GM12865 (cell line): ENCODE measurements around the gene TTF2.

Experiments used
- DNase-seq: peaks from one replicate; pipeline ENCODE4 v3.0.0; 2010; ENCODE audit warnings: low read depth
- H3K4me3 ChIP-seq: 2 replicates; pipeline ENCODE4 v1.5.1; 2011; ENCODE audit warnings: mild to moderate bottlenecking, low read depth, low read length, control low read depth
- TF ChIP-seq, protein P1 (sequence below): IDR thresholded peaks from 2 replicates; pipeline ENCODE4 v1.5.1; 2011; ENCODE audit warnings: low read length, control low read depth, low read depth, inconsistent platforms; ENCODE audit not compliant: insufficient read depth; ENCODE audit errors: missing control alignments

TTF2 gene

DNA sequence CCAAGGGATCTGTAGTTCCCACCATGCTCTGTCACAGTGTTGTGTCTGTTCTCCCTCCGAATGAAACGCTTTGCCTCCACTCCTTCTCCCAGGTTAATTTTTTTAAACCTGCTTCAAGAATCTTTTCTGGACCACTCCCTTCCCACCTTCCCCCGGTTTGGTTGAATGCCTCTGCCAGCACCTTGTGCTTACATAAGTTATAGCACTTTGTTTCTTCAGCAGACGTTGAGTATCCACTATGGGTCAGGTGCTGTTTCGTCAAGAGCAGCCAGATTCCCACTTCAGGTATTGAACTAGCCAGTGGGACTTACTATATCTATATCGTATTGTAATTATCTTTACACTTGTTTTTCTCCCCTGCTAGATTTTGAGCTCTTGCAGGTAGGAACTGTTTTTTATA lies 27.6 kb downstream of the TTF2 start:
- no peak overlapping the region for H3K4me3 ChIP-seq
- DNase-seq, result no peak
- TF ChIP-seq, protein P1, sequence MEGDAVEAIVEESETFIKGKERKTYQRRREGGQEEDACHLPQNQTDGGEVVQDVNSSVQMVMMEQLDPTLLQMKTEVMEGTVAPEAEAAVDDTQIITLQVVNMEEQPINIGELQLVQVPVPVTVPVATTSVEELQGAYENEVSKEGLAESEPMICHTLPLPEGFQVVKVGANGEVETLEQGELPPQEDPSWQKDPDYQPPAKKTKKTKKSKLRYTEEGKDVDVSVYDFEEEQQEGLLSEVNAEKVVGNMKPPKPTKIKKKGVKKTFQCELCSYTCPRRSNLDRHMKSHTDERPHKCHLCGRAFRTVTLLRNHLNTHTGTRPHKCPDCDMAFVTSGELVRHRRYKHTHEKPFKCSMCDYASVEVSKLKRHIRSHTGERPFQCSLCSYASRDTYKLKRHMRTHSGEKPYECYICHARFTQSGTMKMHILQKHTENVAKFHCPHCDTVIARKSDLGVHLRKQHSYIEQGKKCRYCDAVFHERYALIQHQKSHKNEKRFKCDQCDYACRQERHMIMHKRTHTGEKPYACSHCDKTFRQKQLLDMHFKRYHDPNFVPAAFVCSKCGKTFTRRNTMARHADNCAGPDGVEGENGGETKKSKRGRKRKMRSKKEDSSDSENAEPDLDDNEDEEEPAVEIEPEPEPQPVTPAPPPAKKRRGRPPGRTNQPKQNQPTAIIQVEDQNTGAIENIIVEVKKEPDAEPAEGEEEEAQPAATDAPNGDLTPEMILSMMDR, result no peak

DNA sequence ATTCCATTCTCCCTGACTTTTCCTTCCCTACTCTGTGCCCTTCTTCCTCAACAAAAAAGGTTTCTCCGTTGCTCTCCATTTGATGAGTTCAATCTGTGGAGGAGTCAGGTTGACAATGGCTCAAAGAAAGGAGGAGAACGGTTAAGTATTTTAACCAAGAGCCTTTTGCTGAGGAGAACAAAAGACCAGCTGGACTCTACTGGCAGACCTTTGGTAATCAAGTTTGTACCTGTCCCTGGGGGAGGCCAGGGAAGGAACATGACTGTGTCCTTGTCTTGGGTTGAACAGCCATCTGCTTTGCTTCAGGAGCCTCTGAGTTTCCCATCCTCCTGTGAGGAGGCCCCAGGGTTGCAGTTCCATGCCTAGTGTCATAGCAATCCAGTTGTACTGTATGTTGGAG lies 29.9 kb downstream of the TTF2 start:
- no peak overlapping the region for H3K4me3 ChIP-seq
- no peak for DNase-seq
- TF ChIP-seq, protein P1, result no peak

DNA sequence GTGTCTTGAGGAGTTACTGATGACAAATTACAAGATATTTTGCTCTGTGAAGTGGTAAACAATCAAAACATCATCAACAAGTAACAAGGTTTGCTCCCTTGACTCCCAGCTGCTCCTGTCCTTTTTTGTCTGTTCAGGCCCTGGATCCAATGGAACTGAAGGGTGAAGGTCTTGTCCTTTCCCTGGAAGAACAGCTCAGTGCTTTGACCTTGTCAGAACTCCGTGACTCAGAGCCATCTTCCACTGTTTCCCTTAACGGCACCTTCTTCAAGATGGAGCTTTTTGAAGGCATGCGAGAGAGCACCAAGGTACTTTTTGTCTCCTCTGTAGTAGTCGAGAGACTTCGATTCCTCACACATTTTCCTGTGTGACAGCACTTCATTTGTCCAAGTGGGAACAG lies 32.5 kb downstream of the TTF2 start:
- no peak for DNase-seq
- H3K4me3 ChIP-seq, result no peak overlapping the region
- TF ChIP-seq, protein P1, result no peak

DNA sequence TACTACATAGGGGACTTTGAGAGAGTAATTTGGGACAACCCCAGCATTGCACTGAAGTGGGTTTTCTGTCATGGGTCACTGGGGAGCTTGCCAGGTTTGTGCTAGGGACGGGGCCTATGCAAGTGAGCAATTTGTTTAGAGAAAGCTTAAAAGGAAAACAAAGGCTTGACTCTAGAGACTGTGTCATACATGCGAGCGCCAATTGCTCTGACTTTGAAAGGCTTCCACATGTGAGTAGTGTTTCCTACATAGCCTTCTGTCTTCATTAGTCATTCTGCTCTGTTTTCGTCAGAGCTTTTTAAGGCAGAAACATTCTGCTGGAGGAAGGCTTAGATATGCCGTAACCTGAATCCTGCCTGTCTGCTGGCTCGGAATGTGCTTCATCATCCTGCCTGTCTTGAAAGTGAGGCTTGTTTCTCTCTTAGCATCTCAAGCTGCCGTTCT lies 33.0 kb downstream of the TTF2 start:
- H3K4me3 ChIP-seq, result no peak overlapping the region
- TF ChIP-seq, protein P1, result no peak
- DNase-seq, result no peak

DNA sequence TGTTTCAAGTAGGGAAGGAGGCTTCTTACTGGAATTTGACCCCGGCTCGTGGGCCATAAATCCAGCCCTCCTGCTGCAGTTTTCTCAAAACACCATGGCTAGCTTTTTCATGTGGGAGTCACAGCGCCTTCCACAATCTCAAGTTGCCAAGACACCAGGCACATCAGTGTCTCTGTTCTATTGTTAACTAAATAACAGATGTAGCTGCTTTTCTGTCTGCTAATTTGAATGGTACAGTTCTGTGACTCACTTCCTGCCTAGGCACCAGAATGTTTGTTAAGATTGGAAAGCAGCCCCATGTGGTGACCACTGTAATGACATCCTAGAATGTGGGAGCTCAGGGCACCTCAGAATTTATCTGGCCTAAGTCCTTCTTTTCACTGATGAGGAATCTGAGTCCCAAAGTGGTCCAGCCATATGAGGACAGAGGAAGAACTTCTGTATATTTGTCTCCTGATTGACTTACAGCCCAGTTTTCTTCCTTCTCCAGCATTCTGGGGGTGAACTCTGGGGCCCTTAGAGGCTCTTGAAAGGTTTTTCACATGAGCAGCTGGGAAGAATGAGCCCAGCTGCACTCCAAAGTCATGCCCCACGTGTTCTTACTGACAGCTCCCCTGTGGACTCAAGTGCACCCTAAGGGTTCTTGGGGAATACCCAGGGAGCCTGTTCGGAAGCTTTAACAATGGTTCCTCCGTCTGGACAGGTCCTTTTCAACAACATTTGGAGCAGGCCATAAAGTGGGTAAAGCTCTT lies 33.9 kb downstream of the TTF2 start:
- peak; percentile 41 for DNase-seq
- no peak overlapping the region for H3K4me3 ChIP-seq
- TF ChIP-seq, protein P1, result peak; percentile 26

DNA sequence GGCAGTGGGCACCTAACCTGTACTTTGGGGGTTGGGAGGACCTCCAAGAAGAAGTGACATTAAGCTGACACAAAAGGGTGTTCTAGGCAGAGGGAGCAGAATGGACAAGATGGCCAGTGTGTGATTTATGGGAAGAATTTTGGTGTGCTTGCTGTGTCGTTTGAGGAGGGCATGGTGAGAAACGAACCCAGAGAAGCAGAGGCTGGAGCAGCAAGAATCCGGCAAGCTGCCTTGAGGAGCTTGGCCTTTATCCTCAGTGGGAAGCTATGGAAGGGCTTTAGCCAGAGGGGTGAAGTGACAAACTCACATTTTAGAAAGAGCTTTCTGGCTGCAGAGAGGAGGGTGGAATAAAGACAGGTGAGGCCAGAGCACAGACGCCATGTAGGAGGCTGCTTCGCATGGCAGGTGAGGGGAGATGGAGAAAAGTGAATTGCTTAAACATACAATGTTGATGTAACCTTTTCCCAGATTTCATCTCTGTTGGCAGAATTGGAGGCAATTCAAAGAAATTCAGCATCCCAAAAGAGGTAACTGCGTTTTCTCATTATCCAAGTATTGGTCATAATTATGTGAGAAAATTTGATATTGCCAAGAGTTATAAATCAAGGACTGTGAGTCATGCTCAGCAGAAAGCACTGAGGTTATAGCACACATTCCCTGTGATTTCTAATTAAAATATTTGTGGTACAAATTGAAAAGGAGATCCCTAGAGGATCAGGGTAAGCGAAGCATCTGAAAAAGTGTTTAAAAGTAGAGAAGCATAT lies 34.9 kb downstream of the TTF2 start:
- DNase-seq, result no peak
- TF ChIP-seq, protein P1, result no peak
- no peak overlapping the region for H3K4me3 ChIP-seq

DNA sequence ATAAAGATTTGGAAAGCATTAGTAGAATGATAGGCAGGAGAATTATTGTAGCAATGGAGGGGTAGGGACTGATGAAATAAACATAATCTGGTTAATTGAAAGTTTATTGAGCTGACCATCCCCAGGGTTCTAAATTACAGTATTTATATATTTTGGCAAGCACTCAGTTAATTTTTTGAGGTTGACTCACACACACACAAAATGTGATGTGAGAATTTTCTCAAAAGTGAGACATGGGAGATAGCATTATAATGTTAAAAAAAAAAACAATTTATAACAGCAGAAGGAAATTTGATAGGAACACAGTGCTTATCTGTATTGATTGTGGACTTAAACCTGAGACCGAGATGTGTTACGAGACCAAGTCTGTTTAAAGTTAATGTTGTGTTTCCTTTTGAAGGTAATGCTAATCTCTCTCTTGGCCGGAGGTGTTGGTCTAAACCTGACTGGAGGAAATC lies 36.9 kb downstream of the TTF2 start:
- TF ChIP-seq, protein P1, result no peak
- DNase-seq, result no peak
- no peak overlapping the region for H3K4me3 ChIP-seq
